HG02943 (cell line): ENCODE measurements around the gene RNU5B-1.

Experiments used
- ATAC-seq: cut with Tn5 transposase; IDR thresholded peaks from one replicate; pipeline ENCODE4 v1.9.1; 2021; ENCODE audit warnings: mild to moderate bottlenecking, low read depth, moderate library complexity; ENCODE audit not compliant: unreplicated experiment

RNU5B-1 gene

GRCh38 chr15:65327651-65328393 lies 23.3 kb downstream of the RNU5B-1 start:
- no peak for ATAC-seq

- no peak for ATAC-seq
These were observed 24.2 kb downstream of the RNU5B-1 start for GRCh38 chr15:65328506-65329287.

GRCh38 chr15:65329288-65329983 lies 25.0 kb downstream of the RNU5B-1 start:
- no peak for ATAC-seq

DNA sequence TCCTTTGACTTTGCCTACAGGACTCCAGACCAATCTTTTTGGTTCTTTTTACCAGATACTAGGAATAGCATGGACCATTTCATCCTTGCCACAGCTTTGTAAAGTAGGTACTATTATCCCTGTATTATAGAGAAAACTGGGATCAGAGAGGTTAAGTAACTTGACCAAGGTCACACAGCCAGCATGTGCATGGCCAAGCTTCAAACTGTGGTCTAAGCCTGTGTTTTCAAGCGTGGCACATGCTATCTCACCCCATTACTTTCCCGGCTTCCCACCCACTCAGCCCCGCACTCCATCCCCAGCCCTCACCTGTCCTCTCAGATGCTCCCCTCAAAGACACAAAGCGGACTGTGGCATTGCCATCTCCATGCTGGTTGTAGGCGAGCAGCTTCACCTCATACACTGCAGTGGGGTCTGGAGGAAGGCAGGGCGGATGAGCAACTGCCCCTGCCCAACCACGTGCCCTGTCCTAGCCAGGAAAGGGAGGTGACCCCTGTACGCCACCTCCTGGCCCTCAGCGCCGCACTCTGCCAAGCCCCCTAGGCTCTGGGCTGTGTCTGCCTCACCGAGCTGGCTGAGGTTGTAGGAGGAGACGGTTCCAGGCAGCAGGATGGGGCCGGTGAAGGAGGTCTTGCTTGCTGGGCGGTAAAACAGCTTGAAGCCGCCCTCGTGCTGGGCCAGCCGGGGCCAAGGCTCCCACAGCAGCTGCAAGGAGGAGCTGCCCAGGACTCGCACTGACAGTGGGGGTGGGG lies 25.7 kb downstream of the RNU5B-1 start:
- ATAC-seq, result no peak

DNA sequence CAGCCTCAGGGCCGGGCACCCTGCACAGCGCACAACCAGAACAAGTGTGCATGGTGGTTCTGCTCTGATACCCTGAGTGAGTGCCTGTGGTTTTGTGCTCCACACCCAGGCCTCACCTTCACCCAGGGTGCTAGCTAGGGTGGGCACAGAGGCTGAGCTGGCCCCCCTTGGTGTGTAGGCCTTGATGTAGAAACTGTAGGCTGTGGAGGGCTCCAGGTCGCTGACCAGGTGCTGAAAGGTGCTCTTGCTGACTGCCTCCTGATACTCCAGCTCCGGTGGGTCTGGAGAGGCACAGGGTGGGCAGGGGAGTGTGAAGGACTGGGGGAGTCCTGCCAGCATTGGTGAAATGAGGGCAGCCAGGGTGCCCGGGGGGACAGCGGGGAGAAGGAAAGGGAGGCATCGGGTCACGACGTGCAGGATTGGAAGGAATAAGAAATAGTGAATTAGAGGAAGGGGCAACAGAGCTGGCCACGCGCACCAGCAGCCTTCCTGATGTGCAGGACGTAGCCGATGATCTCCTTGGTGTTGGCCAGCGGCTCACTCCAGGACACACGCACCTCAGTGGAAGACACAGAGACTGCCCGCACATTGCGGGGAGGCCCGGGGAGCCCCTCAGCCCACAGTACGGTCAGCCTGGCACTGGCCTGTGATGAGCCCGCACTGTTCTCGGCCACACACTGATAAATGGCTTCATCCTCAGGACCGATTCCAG lies 26.6 kb downstream of the RNU5B-1 start:
- ATAC-seq, result no peak

- ATAC-seq, result no peak
These were observed 27.3 kb downstream of the RNU5B-1 start for GRCh38 chr15:65331811-65332210.

DNA sequence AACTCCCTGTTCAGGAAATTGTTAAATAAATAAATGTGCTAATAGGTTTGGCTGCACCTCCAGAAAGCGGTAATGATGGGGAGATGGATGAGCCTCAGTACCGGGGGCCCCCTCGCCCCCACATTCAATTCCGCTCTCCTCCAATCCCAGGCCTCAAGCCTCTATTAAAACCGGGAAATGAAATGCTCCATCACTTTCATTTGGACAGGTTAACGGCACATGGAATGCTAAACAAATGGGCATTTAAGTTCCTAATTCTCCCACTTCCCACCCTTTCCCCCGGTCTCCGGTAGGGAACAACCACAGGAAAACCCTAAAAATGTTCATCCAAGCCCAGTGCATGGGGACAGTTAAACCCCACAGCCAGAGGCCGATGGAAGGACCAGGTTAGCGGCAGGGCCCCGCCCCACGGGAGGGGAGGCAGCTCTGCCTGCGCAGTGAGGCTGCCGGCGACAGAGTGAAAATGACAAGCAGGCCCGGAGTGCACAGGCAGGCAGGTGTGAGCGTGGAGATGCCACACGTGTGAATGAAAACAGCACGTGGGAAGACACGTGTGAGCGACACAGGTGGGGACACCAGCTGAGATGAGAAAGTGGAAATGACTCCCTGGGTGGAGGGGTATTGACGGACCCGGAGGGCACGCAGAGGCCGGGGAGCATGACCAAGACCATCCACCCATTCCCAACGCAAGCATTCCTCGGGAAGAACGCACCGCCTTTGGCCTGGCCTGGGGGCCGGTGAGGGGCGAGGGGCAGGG lies 28.1 kb downstream of the RNU5B-1 start:
- no peak for ATAC-seq

- ATAC-seq, result no peak
These were observed 28.8 kb downstream of the RNU5B-1 start for GRCh38 chr15:65333148-65333820.

- no peak for ATAC-seq
These were observed 29.4 kb downstream of the RNU5B-1 start for GRCh38 chr15:65333856-65334255.

GRCh38 chr15:65334586-65335231 lies 30.2 kb downstream of the RNU5B-1 start:
- ATAC-seq, result no peak

- no peak for ATAC-seq
These were observed 31.0 kb downstream of the RNU5B-1 start for GRCh38 chr15:65335278-65336055.

DNA sequence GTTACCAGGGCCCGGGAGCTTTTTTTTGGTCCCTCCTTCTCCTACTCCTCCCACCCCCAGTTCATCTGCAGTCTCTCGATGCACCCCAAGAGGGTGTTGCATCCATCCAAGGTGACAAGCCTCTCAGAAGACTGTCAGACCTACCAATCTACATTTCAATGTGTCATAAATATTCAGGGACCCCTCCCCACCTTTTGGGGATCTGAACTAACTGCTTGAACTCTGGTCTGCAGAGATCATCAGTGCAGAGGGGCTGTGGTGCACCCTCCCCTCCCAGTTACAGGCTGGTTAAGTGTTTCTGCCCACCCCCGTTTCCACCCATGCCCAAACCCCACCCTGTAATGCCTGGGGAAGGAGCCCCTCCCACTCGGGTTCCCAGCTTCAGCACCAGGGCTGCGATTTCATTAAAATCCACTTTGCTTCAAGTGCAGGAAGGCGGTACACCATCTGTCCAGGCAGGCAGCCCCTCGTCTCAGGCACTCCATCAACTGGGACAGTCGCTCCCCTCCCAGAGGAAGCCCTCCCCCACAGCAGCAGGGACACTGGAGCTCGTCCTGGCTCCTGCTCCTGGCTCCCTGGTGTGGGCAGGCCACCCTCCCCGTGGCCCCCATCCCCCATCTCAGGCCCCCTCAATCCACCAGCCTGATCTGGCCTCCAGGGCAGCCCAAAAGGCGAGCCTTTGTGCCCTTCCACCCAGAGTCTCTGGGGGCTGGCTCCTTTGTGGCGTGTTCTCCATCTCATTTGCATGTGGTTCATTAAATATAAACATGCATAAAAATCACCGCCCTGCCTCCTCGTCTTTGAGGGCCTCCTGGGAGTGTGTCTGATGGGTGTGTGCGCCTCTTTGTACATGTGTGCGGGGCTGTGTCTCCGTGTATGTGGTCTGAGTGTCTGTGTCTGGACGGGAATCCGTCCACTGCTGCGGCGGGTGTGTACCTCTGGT lies 32.3 kb downstream of the RNU5B-1 start:
- no peak for ATAC-seq

GRCh38 chr15:65337436-65338070 lies 33.1 kb downstream of the RNU5B-1 start:
- no peak for ATAC-seq

DNA sequence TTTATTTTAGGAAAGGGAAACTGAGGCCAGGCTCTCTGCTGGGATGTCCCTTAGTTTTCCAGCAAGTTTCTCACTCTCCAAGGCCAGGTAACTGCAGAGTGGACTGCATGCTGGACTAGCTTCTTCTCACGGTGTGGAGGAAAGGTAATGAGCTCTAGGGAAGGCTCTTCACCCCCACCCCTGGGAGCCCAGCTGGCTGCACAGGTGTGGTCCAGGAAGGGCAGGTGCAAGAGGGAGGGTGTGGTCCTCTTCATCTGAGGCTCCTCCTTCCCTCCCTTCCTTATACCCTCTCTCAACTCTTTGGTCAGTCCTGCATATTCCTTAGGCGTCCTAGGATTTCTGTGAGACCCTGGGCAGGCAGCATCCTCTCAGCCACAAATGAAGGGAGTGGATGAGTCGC lies 33.9 kb downstream of the RNU5B-1 start:
- no peak for ATAC-seq

DNA sequence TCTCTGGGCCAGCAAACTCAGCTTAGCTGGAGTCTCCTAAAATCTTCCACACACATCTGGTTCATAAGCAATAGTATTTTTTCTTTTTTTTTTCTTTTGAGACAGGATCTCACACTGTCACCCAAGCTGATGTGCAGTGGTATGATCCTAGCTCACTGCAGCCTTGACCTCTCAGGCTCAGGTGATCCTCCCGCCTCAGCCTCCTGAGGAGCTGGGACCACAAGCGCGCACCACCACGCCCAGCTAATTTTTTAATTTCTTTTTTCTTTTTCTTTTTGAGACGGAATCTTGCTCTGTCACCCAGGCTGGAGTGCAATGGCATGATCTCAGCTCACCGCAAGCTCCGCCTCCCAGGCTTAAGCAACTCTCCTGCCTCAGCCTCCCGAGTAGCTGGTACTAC lies 34.3 kb downstream of the RNU5B-1 start:
- no peak for ATAC-seq

DNA sequence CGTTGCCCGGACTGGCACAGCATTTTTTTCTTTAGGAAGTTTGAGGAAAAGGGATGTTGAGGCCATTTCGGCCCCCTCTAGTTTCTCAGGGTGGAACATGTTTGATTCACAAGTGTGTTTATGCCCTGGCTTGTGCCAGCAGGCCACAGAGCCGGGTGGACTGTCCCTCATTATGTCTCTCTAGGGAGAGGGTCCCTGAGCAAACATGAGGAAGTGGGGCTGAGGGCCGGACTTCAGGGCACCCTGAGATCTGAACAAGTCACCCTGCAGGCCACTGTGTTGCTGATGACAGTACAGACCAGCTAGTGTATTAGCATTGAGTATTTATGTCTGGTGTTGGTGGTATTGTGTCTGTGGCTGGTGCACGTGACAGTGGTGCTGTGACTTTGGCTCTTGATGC lies 34.9 kb downstream of the RNU5B-1 start:
- ATAC-seq, result no peak
